Stimulated activated CD4-positive, alpha-beta T cell treated with anti-CD3 and anti-CD28 coated beads, Interleukin-15, amount 100 ng/mL, for 1 hour (primary cell): ENCODE measurements around the gene OLFM4.
"Not testable (repeated sequence)": the region's sequence is repeated elsewhere in the genome, so short reads cannot be mapped to it uniquely, and the experiment has no call there.

Source experiments
- DNase-seq, 2 donors: peaks; one replicate each; pipeline ENCODE4 v3.0.0-alpha.2; 2020; ENCODE audit warnings: low read depth in 1 of 2, low spot score in 1 of 2

OLFM4 gene

GRCh38 chr13:53014018-53014417, 14.6 kb upstream of the OLFM4 start:
- DNase-seq: not testable (repeated sequence)

GRCh38 chr13:53014495-53015443, 13.8 kb upstream of the OLFM4 start:
- DNase-seq: no peak

- no peak for DNase-seq
These were observed 12.6 kb upstream of the OLFM4 start for GRCh38 chr13:53015971-53016370.

GRCh38 chr13:53017433-53017970, 11.1 kb upstream of the OLFM4 start:
- DNase-seq: no peak

GRCh38 chr13:53018690-53019647, 9.6 kb upstream of the OLFM4 start:
- DNase-seq: no peak

GRCh38 chr13:53020764-53021335, 7.8 kb upstream of the OLFM4 start:
- no peak for DNase-seq

GRCh38 chr13:53023246-53023645, 5.4 kb upstream of the OLFM4 start:
- no peak for DNase-seq

- no peak for DNase-seq
These were observed 550 bp upstream of the OLFM4 start for GRCh38 chr13:53028063-53028462.

GRCh38 chr13:53032849-53033248, 4.2 kb downstream of the OLFM4 start:
- DNase-seq: no peak

- no peak for DNase-seq
These were observed 10.4 kb downstream of the OLFM4 start for GRCh38 chr13:53038993-53039392.

GRCh38 chr13:53041968-53042516, 13.4 kb downstream of the OLFM4 start:
- no peak for DNase-seq

GRCh38 chr13:53042877-53043276, 14.3 kb downstream of the OLFM4 start:
- DNase-seq: no peak

GRCh38 chr13:53043398-53043797, 14.8 kb downstream of the OLFM4 start:
- DNase-seq: no peak

- DNase-seq: no peak
These were observed 16.6 kb downstream of the OLFM4 start for GRCh38 chr13:53045189-53045588.

- no peak for DNase-seq
These were observed 20.3 kb downstream of the OLFM4 start for GRCh38 chr13:53048880-53049279.

- DNase-seq: no peak
These were observed 21.5 kb downstream of the OLFM4 start for GRCh38 chr13:53050151-53050550.

- no peak for DNase-seq
These were observed 24.1 kb downstream of the OLFM4 start for GRCh38 chr13:53052675-53053074.

GRCh38 chr13:53054569-53054968, 26.0 kb downstream of the OLFM4 start:
- DNase-seq: no peak

GRCh38 chr13:53058065-53058679, 29.6 kb downstream of the OLFM4 start:
- DNase-seq: no peak

- no peak for DNase-seq
These were observed 32.4 kb downstream of the OLFM4 start for GRCh38 chr13:53060840-53061490.
